GM19372 (cell line): Measurements from ENCODE around the gene TRIML2.

ENCODE experiments used
- ATAC-seq: cut with Tn5 transposase; IDR thresholded peaks from one replicate; pipeline ENCODE4 v1.9.1; 2021; ENCODE audit warnings: mild to moderate bottlenecking, low read depth, moderate library complexity; ENCODE audit not compliant: unreplicated experiment

The TRIML2 gene

GRCh38 chr4:188109157-188109755, at the start of gene TRIML2:
TSS of gene TRIML2 (minus strand) at chr4:188109603. CDS start at chr4:188105368, 4,235 bp downstream.
- ATAC-seq: no peak

GRCh38 chr4:188158336-188158735, 48.9 kb upstream of the TRIML2 start:
- ATAC-seq: no peak

GRCh38 chr4:188154668-188155405, 45.4 kb upstream of the TRIML2 start:
- no peak for ATAC-seq

- no peak for ATAC-seq
Observed at GRCh38 chr4:188147776-188148175, 38.4 kb upstream of the TRIML2 start.

- no peak for ATAC-seq
Observed at GRCh38 chr4:188147176-188147575, 37.8 kb upstream of the TRIML2 start.

- no peak for ATAC-seq
Observed at GRCh38 chr4:188146618-188147017, 37.2 kb upstream of the TRIML2 start.

- ATAC-seq: no peak
Observed at GRCh38 chr4:188145601-188146000, 36.2 kb upstream of the TRIML2 start.

- ATAC-seq: no peak
Observed at GRCh38 chr4:188143731-188144130, 34.3 kb upstream of the TRIML2 start.

GRCh38 chr4:188139671-188140070, 30.3 kb upstream of the TRIML2 start:
- ATAC-seq: no peak

GRCh38 chr4:188139141-188139540, 29.7 kb upstream of the TRIML2 start, which contains the start of gene TRIML1:
TSS of gene TRIML1 (plus strand) at chr4:188139441. CDS start at chr4:188139559, 118 bp downstream.
- no peak for ATAC-seq

GRCh38 chr4:188138227-188138626, 28.8 kb upstream of the TRIML2 start:
- no peak for ATAC-seq

- ATAC-seq: no peak
Observed at GRCh38 chr4:188132232-188132631, 22.8 kb upstream of the TRIML2 start.

GRCh38 chr4:188130355-188130754, 21.0 kb upstream of the TRIML2 start:
- no peak for ATAC-seq

- ATAC-seq: no peak
Observed at GRCh38 chr4:188127214-188127874, 17.9 kb upstream of the TRIML2 start.

GRCh38 chr4:188121530-188121929, 12.1 kb upstream of the TRIML2 start:
- ATAC-seq: no peak

- no peak for ATAC-seq
Observed at GRCh38 chr4:188117631-188118324, 8.4 kb upstream of the TRIML2 start.

GRCh38 chr4:188113156-188113555, 3.8 kb upstream of the TRIML2 start:
- no peak for ATAC-seq

- ATAC-seq: no peak
Observed at GRCh38 chr4:188111955-188112354, 2.6 kb upstream of the TRIML2 start.

- no peak for ATAC-seq
Observed at GRCh38 chr4:188110741-188111471, 1.5 kb upstream of the TRIML2 start.

- ATAC-seq: no peak
Observed at GRCh38 chr4:188110036-188110435, 633 bp upstream of the TRIML2 start.
